ENCODE data around the gene EPHA3.

EPHA3 gene

DNA sequence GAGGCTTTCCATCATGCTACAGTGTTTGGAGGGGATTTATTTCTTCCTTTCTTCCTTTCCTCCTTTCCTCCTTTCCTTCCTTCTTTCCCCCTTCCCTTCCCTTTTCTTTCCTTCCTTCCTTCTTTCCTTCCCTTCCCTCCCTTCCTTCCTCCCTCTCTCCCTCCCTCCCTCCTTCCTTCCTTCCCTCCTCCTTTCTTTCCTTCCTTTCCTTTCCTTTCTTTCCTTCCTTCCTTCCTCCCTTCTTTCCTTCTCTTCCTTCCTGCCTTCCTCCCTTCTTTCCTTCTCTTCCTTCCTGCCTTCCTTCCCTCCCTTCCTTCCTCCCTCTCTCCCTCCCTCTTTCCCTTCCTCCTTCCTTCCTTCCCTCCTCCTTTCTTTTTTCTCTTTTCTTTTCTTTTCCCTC lies 127.2 kb downstream of the EPHA3 start:
- no peak for ATAC-seq

GRCh38 chr3:89238846-89239245 lies 131.4 kb downstream of the EPHA3 start:
- ATAC-seq: no peak

GRCh38 chr3:89239774-89240173 lies 132.4 kb downstream of the EPHA3 start:
- no peak for ATAC-seq

- no peak for ATAC-seq
These were observed 138.2 kb downstream of the EPHA3 start for GRCh38 chr3:89245612-89246011.

- ATAC-seq: no peak
These were observed 138.9 kb downstream of the EPHA3 start for GRCh38 chr3:89246326-89246725.

GRCh38 chr3:89250742-89251141 lies 143.3 kb downstream of the EPHA3 start:
- ATAC-seq: no peak

DNA sequence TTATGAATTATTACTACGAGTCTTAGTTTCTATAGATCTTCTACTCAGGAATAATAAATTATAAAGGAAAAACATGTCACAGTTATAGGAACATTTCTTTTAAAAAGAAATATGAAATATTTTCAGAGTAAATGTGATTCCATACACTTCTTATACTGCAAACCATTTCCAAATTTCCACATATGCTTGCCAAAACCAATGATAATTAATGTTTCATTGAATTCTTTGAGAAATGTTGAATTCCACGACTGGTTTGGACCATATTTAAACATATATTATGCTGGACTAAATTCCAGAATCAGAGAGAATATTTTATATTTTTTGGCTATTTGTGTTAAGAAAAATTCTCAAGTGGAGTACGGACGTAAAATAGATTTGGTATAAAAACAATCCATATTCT lies 144.6 kb downstream of the EPHA3 start:
- ATAC-seq: no peak

DNA sequence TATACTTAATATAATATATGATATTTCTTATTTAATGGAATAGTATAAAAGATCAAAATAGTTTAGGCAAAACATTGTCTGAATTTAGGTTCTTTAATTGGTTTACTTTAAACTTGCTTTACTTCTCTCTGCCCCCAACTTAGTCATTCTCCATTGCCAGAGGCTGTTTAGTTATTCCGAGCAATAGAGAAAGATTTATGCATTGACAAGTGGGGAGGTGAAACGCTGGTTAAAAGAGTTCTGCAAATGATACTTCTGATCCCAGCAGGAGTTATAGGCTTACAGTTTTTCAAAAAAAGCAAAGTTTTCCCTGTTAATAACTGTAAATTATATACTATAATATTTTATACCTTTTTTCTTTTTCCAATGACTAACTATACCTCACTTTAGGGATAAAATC lies 145.4 kb downstream of the EPHA3 start:
- no peak for ATAC-seq

- no peak for ATAC-seq
These were observed 149.0 kb downstream of the EPHA3 start for GRCh38 chr3:89256395-89256794.

GRCh38 chr3:89256882-89257281 lies 149.5 kb downstream of the EPHA3 start:
- ATAC-seq: no peak

GRCh38 chr3:89260721-89261120 lies 153.3 kb downstream of the EPHA3 start:
- no peak for ATAC-seq

DNA sequence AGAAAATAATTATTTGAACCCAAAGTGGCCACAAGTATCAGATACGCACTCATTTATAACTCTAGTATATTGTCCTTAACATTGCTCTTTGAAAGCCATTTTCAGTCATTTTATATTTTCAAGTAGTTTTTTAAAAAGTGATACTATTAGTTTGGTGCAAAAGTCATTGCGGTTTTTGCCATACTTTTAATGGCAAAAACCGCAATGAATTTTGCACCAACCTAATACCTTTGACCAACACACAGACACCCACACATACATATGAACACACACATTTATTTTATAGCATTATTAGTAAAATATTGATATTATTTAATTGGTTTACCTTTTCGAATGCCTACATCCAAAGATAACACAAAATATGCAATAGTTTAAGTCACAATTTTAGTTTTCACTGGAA lies 154.3 kb downstream of the EPHA3 start:
- no peak for ATAC-seq

DNA sequence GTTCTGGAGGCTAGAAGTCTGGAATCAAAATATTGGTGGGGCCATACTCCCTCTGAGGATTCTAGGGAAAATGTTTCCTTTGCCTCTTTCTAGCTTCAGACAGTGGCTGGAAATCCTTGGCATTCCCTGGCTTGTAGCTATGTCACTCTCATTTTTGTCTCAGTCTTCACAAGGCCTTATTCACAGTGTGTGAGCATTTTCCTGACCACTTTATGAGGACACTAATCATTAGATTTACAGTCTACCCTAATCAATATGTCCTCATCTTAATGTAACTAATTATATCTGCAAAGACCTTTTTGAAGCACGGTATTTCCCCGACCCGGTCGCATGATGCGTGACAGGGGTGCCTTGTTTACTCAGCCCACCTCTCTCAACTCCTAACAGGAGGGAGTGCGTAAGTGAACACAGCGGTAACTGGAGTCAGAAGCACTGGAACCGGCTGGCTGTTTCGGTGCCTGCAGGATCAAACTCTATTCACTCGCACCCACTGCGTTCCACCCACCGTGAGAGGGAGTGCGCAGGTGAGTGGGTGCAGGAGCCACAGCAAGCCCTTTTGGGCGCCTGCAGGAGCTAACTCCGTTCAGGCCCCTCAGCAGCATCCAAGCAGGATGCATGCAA lies 155.0 kb downstream of the EPHA3 start:
- no peak for ATAC-seq

GRCh38 chr3:89264037-89264560 lies 156.7 kb downstream of the EPHA3 start:
- ATAC-seq: no peak

DNA sequence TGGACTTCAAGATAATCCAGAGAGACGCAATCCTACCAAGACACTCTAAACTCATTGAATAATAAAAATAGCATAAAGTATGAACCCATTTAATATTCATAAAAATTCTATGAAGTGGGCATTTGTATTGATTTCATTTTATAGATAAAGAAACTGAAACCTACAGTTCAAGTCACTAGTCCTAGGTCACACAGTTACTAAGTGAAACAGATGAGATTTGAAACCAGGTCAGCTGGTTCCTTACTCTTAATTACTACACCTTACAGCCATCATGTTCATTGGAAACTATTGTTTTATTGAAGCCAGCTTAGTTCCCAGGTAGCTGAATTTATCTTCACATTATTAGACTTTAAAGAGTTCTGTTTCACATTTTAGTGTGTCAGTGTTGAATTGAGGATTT lies 158.7 kb downstream of the EPHA3 start:
- ATAC-seq: no peak

DNA sequence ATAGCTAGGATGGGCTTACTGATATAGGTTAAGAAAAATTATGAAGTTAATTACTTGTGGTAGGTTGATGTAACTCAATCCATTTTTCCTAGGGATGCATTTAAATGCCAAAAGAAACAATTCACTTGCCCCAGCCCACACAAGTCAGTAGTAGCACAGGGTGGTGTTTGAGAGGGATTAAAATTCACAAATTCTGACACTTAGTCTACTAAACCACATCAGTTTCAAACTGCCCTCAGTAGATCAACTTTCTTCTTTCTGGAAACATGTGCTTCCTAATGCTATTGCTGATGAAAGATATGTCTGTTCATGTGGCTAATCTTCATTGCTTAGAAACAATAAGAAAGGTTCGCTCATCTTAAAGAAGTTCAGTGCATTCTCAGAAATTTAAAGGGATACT lies 160.6 kb downstream of the EPHA3 start:
- ATAC-seq: no peak

DNA sequence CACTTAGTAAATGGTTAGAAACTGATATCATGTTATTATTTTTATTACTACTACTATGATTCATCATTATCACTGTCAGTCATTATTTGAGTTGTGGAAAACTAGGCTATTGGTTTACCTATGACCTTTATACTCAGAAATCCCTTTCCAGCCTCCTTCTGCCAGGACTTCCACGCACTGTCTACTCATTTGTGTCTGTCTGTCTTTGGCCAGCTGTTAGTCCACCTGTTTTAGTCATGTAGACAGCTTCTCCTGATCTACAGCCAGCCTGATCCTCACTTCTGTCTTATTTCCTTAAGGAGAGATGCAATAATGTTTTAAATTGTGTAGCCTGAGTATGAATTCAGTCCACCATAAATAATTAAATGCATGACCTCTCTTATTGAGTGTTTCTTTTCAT lies 162.8 kb downstream of the EPHA3 start:
- no peak for ATAC-seq

DNA sequence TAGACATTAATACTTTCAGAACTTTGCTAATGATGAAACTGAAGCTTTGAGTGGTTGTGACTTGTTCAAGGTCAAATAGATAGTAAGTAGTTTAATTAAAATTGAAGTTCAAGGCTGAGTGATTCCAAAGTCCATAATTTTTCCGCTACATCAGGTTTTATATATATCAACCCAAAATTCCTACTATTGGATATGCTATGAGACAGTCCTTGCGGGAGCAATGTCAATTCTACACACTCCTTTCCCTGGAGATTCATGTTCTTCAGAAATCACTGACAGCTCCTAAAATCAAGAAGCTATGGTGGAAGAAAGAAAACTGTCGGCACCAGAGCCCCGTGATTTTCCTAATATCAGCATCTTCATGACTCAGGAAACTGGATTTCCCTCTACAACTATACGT lies 167.6 kb downstream of the EPHA3 start:
- no peak for ATAC-seq

DNA sequence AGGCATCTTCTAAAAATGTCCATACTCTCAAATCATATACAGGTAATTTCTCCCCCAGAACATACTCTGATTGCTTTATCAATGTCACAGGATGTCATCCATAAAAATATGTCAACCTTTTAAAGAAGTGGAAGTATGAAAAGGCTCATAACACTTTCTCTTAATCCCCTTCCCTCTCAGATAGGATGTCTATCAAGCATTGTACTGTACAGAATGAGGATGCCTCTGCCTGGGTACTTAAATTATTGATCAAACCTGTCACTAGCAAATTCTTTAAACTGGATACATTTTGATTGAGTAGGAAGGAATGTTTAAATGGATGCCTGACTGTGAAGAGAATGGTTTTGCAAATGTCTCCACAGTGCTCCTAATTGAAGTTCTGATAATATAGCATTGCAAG lies 168.7 kb downstream of the EPHA3 start:
- ATAC-seq: no peak

GRCh38 chr3:89278302-89279025 lies 171.0 kb downstream of the EPHA3 start:
- no peak for ATAC-seq

DNA sequence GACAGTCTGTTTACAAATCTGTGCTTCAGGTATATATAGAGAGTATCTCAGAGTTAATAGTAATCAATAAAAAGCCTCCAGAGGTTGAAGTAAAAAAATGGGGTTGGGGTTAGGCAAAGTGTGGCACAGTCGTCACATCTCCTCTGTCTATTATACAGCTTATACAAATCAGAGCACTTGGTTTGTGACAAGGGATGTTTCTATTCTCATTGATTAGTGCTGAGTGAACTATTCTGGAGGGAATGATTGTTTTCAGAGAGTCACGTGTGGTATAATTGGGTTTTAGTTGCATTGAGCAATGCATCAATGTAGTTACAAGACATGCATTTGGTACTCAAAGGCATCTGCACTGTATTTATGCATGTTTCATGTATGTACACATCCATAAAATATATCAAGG lies 172.9 kb downstream of the EPHA3 start:
- no peak for ATAC-seq

DNA sequence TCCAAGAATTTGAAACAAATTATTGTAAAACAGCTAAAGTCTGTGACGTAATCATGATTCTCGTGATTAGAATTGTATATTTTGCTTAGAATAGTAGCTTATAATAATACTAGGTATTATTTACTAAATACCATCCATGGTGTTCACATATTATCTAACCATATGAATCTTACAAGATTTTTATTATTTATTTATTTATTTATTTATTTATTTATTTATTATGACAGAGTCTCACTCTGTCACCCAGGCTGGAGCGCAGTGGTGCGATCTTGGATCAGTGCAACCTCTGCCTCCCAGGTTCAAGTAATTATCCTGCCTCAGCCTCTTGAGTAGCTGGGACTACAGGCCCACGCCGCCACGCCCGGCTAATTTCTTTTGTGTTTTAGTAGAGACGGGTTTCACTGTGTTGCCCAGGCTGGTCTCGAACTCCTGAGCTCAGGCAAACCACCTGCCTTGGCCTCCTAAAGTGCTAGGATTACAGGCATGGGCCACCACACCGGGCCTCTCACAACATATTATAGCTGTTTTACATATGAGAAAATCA lies 173.5 kb downstream of the EPHA3 start:
- ATAC-seq: no peak

- no peak for ATAC-seq
These were observed 180.6 kb downstream of the EPHA3 start for GRCh38 chr3:89287902-89288508.
